ENCODE data around the gene RASGRF2.
"Not testable (repeated sequence)": the region's sequence is repeated elsewhere in the genome, so short reads cannot be mapped to it uniquely, and the experiment has no call there.

The RASGRF2 gene

DNA sequence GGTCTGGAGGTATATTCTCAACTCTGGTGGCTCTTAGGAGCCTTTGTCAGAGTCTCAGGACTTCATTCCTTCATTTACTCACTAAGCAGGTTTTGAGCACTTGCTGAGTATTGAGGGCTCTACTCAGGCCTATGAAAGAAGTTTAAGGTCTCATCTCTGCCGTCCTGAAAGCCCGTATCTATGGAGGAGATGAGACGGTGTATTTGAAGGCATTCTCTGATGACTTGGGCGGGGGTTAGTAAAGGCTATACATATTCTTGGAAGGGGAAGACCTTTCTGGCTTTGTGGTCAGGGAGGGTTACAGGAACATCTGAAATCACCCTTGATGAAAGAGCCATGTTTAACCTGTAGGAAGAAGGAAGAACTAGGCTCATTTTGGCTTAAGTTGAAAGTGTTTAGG lies 21.9 kb downstream of the RASGRF2 start:
- no peak for DNase-seq (ENCODE audit: low read depth, low spot score)

DNA sequence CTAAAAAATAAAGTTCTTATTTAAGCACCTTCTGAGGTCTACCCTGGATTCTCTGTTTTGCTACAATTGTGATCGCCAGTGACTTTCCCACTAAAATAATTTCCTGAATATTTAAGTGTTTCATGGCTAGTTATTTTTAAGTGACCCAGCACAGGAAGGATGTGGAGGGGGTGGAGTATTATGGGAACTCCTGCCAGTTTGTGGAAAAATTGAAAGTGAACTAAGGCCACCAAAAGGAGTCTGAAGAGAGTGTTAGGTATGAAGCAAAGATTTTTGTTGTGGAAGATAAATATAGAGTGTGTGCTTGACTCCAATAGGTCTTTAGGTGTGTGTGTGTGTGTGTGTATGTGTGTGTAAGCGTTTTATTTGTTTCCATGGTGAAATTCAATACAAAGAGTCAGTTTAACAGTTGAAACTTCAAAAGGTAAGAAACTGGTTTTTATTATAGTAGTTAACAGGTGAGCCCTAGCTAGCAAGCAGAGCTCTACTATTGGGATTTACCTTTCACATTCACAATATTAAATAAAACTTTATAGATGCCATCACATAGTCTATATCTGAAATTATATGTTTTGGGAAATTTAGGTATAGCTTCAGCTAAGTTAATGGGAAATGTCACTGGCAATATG lies 25.6 kb downstream of the RASGRF2 start:
- DNase-seq (ENCODE audit: low read depth, low spot score), result no peak

DNA sequence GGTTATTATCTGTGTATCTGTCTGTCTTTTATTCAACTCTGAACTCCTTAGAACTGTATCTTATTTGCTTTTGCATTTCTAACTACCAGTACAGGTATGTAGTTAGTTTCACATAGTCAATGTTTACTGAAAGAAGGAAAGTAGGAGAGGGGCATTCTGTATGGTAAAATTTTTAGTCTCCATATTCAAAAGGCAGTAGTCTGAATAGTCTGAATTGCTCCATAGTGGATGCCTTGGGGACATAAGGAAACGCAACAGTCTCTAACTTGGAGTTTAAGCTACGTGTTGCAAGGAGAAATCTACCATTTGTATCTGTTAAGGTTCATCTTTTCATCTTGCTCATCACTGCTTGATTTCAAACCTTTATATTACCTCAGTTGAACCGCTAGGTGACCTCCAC lies 26.2 kb downstream of the RASGRF2 start:
- DNase-seq (ENCODE audit: low read depth, low spot score), result no peak

DNA sequence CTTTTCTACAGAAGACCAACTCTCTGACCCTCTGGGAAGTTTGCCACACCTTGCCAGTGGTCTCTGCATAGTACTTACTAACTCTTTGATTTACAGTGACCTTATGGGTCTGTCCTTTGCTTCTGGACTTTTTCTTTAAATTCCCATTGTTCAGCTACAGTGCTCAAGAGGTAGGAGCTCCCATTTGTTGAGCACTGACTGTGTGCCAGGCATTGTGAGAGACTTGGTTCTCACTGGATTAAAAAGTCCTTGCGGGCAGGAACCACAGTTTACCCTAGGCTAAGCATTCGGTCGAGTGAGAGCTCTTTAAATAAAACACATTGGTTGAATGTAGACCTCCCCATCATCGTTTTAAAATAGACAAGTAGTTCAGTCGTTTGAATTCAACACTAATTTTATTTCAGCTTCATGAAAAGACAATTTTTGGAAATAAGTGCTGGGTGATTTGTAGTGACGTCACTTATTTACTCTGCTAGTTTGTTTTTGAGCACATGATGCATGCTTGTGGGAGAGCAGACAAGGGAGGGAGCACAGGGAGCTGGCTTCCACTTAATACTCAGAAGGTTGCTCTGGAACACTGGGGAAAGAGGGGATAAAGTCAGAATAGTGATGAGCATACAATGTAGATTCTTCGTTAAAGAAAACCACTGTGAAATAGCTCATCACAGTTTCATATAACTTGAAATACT lies 27.1 kb downstream of the RASGRF2 start:
- no peak for DNase-seq (ENCODE audit: low read depth, low spot score)

DNA sequence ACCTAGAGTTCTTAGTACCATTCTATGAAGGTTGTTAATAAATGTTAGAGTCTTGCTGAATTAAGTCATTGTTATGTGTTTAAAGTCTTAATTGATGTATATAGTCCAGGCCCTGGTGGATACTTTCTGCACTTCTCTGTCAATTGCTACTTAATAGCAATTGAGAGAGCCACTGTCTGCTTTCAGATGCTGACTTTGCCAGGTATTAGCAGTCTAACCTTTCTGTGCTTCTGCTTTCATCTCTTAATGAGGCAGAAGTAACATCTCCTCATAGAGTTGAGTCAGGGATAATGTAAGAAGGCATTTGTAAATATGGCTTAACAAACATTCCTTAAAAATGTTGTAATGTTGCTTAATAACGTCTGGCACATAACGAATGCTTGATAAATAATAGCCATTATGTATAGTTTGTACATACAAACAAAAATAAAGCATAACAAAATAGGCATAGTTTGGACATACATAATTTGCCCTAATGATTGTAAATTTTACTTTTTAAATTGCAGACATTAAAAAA lies 28.3 kb downstream of the RASGRF2 start:
- DNase-seq (ENCODE audit: low read depth, low spot score), result no peak

DNA sequence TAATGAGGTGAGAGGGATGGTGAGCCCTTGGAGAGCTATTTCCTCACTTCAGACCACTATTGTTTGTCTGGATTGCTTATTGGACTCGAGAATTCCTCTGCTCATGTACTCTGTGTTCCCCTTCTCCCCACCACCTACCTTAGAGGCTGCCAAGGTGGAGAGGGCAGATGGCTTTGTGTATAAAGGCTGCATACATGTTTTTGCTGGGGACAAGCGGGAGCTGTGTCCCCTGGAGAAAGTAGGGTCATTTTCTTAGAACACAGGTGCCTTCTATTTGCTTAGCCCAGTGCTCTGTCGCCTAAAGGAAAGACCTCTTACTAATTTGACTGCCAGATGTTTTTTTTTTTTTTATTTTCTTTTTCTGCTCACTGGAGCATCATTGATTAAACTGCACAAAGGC lies 29.7 kb downstream of the RASGRF2 start:
- no peak for DNase-seq (ENCODE audit: low read depth, low spot score)

DNA sequence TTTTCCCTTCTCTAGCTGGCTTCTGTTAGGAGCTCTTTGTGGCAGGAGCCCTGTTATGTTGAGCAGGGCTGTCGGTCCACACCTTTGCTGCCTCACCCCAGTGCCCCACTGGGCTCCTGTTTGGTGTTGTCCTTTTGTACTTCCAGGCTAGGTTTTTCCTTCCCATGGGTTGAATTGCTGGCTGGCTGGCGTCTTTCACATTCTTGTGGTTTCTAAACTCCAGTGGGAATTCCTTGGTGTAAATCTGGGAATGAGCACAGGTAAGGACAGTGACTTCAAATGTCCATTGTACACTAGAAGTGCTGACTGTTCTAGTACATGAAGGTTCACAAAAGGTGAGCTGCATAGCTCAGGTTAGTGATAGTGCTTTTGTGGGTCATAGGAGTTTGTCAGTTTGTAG lies 30.4 kb downstream of the RASGRF2 start:
- DNase-seq (ENCODE audit: low read depth, low spot score), result peak; percentile 28

DNA sequence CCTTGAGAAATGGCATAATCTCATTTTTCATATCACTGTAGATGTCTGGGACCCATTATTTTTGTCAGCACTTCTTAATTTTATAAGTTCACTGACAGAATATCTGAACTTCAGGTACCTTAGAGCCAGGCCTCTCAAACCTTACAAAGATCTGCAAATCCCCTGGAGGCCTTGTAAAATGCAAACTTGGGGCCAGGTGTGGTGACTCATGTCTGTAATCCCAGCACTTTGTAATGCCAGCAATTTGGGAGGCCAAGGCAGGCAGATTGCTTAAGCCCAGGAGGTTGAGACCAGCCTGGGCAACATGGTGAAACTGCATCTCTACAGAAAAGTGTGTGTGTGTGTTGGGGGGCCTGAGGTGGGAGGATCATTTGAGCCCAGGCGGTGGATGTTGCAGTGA lies 30.8 kb downstream of the RASGRF2 start:
- peak; percentile 28 for DNase-seq (ENCODE audit: low read depth, low spot score)

DNA sequence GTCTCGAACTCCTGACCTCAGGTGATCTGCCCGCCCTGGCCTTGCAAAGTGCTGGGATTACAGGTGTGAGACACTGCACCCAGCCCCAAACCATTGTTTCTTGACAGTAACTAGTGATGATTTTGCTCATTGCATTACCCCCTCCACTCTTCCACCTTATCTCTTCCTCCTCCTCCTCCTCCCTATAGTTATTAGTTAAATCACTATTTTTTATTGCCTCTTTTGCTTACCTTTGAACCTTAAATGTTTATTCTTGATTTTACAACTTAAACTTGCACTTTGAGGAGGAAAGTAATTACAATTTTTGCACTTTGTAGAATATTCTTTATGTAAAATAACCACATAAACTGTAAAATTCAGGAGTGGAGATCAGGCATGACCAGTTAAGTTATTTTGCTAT lies 35.7 kb downstream of the RASGRF2 start:
- no peak for DNase-seq (ENCODE audit: low read depth, low spot score)

DNA sequence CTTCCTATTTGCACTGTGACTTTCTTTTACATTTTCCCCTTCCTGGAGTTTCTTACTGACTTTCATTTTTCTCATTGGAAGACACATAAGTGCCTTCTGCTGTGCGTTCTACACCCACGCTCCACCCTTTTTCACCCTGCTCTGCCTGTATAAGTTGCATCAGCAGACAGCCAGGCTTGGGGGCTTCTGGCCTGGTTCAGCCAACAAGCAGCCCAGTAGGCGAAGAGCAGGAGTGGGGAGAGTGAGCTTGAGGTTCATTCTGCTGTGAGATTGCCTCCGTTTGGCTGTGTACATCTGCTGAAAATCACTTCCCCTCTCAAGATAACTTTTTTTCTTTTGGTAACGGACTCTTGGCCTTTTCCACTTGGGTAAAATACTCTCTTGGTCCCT lies 38.4 kb downstream of the RASGRF2 start:
- no peak for DNase-seq (ENCODE audit: low read depth, low spot score)

DNA sequence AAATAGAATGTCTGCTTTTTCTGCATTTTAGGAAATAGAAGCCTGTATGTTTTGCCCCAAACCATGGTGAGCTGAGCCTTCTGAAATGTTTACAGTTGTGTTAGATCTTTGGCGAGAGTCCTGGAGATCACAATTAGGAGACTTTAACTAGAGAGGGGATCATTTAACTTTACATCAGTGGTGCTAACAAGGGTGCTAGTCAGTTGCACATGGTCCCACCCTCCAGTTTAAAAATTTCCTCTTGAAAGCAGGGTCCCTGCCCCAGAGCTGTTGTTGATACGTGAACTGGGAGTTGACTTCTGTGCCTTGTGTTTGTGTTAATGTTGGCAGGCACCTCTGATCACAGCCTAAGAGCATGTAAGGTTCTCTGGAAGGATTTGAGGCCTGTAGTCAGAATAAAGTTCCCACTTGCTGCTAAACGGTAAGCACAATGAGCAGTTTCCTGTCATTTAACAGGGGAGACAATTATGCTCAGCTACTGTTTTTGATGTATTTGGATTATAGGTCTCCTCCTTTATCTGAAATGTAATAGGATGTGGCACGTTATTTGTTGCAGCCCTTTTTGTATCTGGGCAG lies 43.7 kb downstream of the RASGRF2 start:
- no peak for DNase-seq (ENCODE audit: low read depth, low spot score)

DNA sequence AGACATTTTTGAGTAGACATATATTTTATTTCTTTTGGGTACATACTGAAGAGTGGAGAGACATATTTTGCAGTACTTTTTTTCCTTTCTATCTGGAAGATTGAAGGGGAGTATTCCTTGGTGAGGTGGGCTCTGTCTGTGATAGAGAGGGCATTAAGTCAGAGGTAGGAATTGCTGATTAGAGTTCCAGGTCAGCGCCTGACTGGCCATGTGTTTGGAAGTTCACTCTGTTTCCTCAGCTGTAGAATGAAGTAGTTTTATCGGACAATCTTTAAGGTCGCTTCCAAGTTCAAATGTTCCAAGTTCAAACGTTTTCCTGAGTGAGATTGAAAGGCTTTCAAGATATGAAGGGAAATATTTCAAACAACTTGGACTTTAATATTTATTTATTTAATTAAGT lies 45.5 kb downstream of the RASGRF2 start:
- DNase-seq (ENCODE audit: low read depth, low spot score), result no peak

DNA sequence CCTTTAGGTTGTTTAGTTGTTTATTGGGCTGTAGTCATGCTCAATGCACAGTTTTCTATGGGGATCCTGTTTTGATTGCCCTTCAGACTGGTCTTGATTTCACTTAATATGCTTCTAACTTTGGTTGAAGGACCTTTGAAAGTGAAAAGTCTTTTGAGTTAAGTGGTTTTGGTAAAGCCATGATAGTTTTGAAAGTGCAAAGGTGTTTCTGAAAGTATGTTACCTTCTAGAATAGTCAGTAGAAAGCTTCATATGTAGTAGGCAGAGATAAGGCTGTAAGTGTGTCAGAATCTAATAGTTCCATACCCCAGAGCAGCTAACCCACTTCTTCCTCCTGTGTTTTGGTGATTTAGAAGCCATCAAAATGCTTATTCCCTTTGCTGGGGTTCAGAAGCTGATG lies 46.1 kb downstream of the RASGRF2 start:
- DNase-seq (ENCODE audit: low read depth, low spot score), result no peak

DNA sequence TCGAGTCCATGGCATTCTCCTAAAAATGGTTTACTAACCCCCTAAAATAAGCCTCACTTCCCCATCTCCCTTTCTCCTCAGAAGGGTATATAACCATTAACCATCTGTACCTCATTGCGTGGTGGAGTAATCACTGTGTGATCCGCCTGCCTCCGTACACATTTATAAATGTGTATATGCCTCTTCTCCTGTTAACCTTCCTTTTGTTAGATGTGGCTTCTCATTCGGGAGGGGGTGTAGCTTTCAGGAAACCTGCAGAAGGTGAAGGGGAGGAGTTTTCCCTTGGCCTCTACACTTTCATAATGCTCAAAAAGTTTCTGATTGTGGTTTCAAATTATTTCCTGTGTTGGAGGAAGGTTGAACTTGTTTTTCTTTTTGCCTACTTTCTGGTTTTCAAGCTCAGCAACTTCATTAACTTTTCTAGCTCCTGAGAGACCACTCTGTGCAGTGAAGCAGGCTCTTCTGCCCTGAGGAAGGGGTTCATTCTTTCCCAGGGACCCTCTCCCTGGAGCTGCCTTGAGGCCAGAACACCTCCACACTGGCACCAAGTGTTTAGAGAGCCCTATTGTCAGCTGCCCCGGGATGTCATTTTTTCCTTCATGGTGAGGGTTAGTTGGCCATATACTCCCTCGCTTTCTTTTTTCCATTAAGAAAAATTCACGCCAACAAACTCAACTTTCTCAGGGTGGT lies 46.9 kb downstream of the RASGRF2 start:
- DNase-seq (ENCODE audit: low read depth, low spot score), result no peak

DNA sequence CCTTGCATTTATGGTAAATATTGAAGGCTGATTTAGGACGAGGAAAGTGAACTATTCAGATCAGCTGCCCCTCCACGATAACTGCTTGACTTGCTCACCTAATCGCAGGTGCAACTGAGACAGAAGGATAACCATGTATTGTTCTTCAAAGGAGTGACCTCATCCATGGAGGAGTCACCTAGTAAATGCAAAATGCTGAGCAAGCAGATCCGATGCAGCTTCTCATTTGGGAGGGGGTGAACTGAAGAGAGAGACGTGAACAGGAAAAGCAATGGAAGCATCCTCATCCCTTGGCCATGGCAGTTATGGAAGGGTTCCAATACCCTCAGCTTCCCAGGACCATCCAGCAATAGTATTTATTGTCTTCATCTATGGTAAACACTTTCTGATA lies 47.5 kb downstream of the RASGRF2 start:
- no peak for DNase-seq (ENCODE audit: low read depth, low spot score)

DNA sequence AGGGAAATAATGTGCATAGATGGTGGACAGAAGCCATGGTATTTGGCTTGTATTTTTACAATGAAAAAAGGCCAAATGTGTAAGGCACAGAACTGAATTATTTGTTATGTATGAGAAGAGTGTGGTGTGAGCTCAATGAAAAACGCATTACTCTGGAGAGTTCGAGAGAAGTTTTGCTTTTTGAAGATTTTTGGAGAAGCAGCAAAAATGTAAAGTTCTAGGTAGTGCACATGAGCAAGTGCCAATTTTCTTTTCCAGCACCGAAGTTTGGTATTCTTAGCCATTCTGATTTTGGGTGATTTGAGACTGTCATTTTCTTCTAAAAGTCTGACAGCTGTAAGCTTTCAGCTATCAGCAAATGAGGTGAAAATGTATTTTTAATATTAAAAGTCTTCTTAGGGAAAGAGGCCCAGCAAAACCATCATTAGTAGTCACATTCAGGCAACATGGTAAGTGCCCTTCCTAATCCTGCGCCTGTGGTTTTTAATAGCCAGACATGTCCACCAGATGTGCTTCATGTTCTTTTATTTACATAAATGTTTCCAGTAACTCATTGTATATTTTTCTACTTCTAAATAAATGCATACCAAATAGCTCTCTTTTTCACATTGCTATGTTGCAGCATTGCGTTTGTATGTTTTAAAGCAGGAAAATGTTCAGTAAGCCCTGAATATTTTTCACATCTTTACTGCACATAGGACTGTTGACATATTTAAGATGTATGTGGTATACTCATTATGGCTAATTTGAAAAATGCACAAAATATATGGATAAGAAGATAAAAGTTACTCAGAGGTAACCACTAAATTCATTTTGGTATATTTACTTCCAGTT lies 50.4 kb downstream of the RASGRF2 start:
- no peak for DNase-seq (ENCODE audit: low read depth, low spot score)

DNA sequence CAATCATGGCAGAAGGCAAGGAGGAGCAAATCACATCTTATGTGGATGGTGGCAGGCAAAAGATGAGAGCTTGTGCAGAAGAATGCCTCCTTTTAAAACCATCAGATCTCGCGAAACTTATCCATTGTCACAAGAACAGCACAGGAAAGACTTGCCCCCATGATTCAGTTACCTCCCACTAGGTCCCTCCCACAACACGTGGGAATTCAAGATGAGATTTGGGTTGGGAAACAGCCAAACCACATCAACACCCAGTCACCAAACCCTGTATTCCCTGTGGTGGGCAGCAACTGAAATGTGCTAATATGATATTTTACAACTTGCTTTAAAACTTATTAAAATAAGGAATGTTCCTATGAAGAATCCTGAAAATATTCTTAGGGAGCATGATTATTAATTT lies 54.2 kb downstream of the RASGRF2 start:
- DNase-seq (ENCODE audit: low read depth, low spot score), result no peak

DNA sequence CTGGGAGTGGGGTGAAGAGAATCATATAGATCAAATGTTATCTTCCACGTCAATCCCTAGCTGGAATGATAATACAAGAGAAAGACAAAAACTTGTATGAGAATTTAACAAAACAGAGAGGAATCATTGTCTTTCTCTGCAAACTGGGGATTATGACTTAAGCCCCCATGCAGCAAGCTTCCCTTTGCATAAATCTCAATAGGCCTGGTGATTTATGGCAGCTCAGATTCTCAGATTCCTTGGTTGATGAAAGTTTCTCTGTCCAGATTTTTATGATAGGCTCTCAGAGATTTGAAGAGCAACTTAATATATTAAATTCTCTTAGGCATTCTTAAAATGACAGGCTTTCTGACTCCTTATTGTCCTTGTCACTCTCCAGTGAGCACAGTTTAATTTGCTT lies 56.0 kb downstream of the RASGRF2 start:
- no peak for DNase-seq (ENCODE audit: low read depth, low spot score)

DNA sequence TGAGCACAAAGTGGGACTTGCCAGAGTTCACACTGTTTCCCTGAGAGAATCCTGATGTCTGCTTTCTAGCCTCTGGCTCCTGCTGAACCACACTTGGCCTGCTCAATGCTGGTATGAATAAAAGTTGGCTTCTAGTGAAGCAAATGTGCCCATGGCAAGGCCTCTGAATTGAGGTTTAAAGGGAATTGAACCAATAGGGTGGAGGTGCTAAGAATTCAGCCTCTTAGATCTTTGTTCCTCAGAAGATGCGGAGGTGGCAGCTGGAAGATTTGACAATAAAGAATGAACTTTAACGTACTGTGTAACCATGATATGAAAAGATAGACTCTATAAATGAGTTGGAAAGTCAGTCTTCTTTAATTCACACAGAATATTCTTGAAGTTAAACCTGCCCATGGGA lies 57.2 kb downstream of the RASGRF2 start:
- DNase-seq (ENCODE audit: low read depth, low spot score), result no peak

DNA sequence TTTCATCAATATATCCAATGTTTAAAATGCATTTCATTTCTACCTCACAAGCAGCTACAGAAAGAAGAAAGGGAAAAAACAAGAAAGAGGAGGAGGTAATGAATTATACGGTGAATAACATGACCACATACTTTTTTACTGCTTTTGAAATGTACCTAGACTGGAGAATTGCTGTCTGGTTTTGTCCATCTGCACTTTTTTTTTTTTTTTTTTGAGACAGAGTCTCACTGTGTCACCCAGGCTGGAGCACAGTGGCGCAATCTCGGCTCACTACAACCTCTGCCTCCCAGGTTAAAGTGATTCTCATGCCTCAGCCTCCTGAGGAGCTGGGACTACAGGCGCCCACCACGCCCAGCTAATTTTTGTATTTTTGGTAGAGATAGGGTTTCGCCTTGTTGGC lies 58.4 kb downstream of the RASGRF2 start:
- DNase-seq (ENCODE audit: low read depth, low spot score), result not testable (repeated sequence)

DNA sequence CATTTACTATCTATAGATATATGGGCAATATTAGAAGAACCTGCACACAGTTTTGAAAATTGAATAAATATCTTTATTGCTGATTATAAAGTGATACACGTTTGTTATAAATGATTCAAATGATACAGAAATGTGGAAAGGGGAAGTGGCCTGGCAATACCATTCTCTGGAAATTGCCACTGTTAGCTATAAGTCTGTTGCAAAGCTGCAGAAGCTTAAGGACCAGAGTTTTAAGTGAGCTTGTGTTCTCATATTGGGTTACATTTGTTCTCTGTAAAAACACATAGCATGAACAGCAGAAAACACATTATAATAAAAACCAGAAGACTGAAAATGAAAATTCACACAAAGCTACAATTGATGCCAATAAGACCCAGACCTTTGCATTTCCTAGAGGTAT lies 59.6 kb downstream of the RASGRF2 start:
- DNase-seq (ENCODE audit: low read depth, low spot score), result no peak

All from iPS DF 19.7 (cell line).